ENCODE data around the gene TIAM1.

Gene TIAM1, protein sequence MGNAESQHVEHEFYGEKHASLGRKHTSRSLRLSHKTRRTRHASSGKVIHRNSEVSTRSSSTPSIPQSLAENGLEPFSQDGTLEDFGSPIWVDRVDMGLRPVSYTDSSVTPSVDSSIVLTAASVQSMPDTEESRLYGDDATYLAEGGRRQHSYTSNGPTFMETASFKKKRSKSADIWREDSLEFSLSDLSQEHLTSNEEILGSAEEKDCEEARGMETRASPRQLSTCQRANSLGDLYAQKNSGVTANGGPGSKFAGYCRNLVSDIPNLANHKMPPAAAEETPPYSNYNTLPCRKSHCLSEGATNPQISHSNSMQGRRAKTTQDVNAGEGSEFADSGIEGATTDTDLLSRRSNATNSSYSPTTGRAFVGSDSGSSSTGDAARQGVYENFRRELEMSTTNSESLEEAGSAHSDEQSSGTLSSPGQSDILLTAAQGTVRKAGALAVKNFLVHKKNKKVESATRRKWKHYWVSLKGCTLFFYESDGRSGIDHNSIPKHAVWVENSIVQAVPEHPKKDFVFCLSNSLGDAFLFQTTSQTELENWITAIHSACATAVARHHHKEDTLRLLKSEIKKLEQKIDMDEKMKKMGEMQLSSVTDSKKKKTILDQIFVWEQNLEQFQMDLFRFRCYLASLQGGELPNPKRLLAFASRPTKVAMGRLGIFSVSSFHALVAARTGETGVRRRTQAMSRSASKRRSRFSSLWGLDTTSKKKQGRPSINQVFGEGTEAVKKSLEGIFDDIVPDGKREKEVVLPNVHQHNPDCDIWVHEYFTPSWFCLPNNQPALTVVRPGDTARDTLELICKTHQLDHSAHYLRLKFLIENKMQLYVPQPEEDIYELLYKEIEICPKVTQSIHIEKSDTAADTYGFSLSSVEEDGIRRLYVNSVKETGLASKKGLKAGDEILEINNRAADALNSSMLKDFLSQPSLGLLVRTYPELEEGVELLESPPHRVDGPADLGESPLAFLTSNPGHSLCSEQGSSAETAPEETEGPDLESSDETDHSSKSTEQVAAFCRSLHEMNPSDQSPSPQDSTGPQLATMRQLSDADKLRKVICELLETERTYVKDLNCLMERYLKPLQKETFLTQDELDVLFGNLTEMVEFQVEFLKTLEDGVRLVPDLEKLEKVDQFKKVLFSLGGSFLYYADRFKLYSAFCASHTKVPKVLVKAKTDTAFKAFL (N-terminal part only)

DNA sequence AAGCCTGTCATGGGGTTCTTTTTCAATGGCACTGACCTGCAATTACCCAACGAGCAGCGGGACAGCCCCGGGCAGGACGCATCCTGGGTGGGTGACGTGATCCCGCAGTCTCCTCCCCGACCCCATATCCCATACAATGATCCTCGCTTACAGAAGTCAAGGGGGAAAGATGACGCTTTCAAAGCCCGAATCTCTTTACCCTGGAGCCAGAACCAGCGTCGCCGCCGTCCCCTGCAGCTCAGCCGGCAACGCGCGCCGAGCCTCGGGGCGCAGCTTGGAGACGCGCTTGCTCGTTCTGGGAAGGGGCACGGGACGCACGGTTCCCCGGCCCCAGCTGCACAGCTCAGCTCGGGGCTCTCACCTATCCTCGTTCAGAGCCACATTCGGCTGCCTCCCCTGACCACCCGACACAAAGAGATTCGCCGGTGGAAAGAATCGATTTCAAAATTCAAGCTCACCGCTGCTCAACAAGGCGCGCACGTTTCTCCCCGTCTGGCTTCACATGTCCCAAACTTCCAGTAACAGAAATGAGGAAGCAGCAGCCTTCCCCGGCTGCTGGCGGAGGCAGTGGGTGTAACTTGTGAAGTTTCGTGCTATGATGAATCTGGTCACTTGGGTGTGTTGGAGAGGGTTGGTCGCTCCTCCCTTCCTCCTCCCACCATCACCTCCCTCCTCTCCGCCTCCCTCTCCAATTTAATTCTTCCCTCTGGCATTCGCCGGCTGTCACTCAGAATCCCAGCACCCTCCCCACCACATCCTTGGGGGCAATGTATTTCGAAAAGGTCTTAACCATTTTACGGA lies at the start of gene TIAM1:
Gene TIAM1, minus strand, starts transcription at position 582 of the 801 bp plus-strand sequence. CDS start 77,289 bp downstream, outside the sequence.
- peak; percentile 30 for DNase-seq

DNA sequence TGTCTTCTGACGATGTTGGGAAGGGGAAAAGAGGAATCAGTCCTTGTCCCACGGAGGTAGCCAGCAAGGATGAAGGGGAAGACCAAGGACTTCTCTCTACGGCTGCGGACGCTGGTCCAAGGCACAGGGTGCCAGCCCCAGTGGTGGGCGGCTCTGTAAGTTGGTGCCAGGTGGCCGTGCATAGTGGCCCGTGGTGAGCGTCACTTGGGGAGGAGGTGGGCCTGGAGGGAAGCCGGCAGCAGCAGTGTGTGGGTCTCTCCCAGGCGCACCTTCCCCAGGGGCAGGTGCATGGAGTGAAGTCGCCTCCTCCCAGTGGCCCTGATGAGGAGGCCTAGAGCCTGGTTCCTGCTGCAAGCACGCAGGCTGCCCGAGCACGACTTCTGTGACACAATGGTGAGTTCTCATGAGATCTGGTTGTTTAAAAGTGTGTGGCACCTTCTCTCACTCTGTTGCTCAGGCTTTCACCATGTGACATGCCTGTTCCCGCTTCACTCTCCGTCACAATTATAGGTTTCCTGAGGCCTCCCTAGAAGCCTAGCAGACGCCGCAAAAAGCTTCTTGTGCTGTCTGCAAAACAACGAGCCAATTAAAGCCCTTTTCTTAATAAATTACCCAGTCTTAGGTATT lies 43.6 kb upstream of the TIAM1 start:
- no peak for DNase-seq

DNA sequence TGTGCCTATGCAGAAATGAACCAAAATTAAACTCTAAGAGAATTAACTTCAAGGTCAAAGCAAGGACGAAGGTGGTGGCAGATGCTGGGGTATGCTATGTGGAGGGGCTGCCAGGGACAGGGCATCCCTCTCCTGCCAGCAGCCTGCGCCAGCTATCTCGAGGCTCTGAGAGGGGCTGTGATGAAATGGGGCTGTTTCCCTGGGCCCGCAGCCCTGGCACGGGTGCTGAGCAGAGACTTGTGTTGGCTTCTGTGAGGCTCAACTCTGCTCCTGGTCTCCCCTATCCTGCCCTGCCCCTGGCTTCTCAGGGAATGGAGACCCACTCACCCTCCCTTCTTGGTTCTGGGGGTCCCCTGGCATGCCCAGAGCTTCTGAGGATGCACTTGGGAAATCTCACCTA lies 41.9 kb upstream of the TIAM1 start:
- no peak for DNase-seq

DNA sequence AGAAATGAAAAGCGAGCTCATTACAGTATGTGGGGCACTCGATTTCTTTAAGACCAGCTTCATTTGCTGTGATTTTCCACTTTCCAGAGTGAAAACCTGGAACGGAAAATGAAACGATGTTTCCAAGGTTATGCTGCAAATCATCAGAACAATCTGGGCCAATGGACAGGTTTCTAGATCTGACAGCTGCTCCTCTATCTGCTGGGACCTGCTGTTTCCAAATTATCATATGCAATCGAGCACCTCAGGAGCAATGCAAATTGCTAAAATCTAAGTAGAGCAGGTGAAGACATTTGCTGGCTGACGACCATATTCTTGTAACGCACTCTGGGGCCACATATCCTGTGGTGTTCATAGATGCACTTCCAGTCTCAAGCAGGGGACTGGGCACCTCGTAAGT lies 39.7 kb upstream of the TIAM1 start:
- DNase-seq, result no peak

DNA sequence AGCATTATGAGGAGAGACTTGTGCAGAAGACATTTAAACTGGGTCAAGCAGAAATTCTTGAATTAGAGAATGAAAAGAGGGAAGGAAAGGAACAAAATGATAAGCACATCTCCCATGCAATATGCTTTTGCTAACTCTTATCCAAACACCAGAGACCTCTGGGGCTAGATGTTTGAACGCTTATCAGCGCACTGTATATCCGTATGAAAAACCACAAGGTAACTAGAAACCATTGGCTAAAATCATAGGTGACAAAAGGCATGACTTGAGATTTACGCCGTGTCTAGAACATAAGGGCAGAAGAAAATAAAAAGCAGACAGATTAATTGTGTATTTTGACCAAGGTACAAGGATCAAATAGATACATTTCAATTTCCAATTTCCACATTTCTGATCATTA lies 38.0 kb upstream of the TIAM1 start:
- DNase-seq, result no peak

DNA sequence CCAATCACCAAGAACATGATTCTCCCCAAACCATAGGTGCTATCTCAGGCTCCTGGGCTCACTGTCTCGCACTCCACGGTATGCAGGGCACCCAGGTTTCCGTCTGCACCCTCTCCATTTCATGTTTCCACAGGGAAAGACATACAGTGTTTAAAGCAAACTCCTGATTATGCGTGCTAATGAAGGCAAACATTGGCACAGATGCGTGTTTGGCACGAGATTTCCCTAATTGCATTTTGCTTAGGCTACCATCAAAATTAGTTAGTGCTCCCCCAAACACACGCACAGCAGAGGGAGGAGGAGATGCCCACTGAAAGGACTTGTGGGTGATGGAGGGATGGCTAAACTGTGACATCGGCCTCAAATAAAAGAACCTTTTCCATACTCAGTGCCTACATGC lies 32.2 kb upstream of the TIAM1 start:
- no peak for DNase-seq

DNA sequence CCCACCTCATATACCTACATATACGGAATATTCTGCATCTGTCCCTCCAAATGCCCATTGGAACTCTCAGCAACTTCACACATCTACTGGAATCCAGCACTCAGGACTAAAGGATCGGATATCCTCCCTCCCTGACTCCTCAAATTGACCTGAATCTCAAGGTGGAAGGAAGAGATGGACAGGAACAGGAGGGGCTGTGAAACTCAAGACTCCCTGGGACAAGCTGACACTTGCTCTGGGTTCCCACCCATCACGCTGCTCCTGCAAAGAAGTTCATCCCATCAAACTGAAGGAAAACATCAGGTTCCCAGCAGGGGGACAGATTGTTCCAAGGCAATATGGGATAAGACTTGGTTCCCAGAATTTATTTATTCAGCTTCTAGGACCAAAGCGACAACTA lies 30.3 kb upstream of the TIAM1 start:
- DNase-seq, result no peak

DNA sequence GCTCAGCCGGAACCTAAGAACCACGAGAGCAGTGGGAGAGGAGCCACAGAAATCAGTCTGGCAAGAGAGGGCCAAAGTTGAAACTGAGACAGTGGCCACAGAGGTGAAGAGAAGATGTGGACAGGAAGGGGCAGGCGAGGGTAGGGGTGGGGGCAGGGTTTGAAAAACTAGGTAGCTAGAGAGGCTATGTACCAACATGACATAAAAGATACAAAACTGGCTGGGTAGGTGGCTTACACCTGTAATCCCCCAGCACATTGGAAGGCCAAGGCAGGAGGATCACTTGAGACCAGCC lies 28.4 kb upstream of the TIAM1 start:
- no peak for DNase-seq

DNA sequence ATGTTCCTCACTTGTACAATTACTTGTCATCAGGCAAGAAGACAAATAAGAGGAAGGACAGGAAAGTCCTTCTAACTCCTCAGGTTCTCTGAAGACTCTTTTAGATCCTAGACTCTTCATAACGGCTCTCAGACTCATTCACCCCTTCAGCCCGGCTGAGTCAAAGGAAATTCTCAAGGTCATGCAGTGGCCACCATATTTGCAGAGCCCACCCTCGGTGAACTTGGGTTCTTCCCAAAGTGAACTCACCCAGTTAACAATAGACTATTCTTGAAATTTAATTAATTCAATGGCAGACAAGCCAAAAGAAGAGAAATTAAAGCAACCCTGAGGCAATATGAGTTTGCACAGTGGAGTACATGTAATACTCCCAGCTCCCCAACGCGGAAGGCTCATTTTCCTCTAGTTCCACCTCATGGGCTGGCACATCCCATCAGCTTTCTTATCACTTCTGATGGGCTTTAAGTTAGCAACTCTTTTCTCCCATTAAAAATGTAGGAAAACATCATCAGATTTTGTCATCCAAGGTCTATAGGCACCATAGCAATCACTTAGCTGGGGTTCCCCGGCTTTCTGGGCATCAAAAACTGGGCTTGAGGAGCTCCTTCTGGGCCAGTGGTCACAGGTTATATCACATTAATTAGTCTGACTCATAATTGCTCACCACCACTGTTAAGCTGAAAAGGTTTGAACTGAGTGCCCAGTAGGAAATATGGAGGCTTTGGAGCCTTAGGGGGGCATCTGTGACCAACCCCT lies 27.8 kb upstream of the TIAM1 start:
- no peak for DNase-seq

DNA sequence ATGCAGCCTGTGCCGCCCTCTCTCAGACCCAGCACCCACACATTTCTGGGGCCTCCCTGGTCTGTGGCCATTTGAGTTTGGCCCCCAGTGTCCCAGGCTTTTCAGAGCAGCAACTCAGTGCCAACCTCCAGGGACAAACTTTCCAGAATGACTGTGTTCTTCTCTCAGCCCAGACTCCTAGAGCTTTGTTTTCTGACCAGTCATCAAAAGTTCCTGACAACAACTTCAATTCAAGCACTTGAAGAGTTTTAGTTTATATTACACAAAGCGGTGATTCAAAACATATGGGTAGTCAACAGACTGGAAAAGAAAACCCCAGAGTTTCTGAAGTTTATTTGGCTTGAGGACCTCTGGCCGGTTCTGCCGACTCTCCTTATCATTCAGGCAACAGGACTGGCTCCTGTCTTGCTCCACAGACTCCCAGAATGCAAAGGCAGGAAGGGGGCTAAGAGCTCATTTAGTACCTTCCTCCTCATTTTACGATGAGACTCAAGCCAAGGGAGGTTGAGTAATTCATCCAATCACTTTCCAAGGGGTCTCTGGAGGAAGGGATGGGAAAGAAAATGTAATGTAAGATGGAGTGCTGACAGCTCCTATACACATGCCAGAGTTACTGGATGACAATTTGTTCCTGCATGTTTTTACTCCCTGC lies 27.0 kb upstream of the TIAM1 start:
- DNase-seq, result no peak

DNA sequence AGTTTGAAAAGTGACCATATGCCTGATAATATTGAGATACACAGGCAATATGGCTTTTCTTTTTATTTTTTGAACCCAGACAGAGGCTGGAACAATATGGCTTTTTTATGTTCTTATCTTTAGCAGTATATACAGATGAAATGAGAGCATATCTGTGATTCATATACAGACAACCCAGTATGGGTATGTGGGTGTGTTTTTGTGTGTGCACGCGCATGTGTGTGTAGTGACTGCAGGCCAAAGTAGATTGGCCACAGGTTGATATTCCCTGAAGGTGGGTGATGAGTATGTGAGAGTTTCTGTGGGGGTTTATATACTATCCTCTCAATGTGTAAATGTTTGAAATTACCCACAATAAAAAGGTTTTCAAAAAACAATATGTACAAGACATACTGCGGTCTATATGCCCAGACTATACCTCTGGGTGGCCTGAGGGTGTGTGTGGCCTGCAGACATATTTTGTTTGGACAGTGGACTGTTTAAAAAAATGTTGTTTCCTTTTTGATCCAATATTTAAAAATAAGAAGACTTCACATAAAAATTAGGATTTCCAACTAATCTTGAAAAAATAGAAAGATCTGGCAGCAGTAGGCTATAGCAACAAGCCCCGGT lies 26.3 kb upstream of the TIAM1 start:
- no peak for DNase-seq

DNA sequence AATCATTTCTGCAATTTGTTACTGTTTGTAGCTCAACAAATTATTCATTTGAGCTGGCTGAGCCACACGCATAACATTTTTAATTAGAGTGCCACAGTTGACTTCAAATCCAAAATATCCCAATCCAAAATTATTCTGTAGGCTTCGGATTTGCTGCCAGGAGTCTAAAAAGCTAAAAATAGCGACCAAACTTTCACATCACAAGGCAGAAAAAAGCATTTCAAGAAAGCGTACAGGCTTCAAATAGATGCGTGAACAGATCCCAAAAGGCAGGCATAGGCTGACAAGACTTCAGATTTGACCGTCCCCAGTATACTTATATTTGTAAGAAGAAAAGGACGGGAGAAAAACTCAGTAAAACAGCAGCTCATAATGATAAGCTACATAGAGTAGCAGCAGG lies 24.3 kb upstream of the TIAM1 start:
- no peak for DNase-seq

DNA sequence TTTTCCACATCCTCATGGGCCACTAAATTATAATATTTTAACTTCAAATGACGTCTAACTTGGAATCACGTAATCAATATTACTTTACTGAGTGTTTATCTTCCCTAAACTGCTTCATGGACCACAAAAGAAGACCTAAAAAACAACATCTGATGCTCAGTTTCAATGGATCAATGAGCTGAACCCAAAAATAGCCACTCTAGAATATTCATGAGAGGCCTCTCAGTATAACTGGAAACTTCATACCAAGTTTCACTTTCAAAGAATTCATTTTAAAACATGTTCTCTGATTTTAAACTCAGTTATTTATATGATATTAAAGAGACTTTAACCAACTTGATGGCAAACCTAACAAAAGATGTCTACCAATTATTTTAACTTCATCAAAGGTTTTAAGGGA lies 23.7 kb upstream of the TIAM1 start:
- DNase-seq, result no peak

DNA sequence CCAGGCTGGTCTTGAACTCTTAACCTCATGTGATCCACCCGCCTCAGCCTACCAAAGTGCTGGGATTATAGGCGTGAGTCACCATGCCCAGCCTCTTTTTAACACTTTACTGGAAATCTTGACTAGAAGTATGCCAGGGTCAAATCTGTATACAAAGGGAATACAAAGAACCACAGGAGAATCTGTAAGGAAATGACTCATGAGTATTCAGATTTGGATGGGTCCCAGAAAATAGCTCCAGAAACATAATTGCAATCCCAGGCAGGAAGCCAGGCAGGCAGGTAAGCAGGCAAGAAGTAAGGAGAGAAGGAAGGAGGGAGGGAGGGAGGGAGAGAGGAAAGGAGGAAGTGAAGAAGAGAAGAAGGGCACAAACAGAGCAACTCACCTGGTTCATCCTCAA lies 22.8 kb upstream of the TIAM1 start:
- DNase-seq, result no peak

DNA sequence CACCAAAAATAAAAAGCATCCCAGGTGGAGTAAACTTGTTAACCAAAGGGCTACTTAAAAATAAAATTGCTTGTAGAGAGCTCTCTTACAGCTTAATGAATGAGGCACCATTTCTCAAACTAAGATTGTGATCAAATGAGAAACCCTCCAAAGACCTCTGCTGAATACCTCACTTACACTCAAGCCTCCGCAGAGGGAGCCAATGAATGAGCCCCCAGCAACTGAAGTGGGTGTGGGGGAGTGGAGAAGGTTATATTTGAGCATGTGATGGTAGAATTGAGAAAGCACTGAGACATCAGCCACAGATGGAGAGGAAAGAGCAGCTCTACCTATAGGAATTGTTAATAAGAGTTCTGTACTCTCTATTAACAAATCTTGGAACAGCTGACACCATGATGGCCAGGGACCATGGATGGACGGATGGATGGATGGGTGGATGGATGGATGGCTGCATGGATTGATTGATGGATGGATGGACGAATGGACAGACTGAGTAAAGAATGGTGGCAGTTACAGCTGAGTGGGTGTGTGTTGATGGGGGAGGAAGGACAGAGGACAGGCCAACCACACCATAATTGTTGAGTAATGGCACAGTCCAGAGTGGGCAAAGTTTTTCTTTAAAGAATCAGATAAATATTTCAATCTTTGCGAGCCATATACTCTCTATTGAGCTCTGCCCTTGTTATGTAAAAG lies 20.3 kb upstream of the TIAM1 start:
- DNase-seq, result no peak

DNA sequence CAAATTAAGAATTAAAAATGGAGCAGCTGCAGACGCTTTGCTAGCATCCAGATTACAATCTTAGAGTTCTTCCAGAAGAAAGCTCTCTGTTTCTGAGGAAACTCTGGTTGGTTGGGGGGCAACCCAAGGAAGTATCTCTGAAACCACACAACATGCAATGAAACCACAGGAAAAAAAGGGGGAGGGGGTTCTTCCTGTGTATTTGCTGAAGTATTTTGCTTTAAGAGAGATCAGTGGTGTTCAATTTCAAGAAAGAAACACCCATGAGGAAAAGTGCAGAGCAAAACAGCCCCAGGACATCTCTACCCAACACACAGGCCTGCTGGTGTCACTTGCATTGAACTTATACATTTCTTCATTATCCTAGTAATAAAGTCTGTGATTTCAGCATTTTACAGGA lies 19.7 kb upstream of the TIAM1 start:
- no peak for DNase-seq

DNA sequence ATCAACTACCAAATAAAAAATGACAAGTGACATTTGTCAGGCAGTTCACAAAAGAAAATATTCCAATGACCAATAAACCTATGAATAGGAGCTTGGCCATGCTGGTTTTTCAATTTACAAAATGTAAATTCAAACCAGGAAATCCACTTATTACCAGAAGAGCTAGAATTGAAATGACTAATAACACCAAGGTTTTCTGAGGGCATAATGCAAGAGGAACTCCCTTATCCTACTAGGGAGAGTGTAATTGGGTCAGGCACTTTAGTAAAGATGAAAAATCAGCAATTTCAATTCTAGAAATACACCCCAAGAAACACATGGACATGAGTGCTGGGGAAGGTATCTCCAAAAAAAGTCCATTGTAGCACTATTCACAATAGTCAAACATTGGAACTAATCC lies 16.7 kb upstream of the TIAM1 start:
- DNase-seq, result no peak

DNA sequence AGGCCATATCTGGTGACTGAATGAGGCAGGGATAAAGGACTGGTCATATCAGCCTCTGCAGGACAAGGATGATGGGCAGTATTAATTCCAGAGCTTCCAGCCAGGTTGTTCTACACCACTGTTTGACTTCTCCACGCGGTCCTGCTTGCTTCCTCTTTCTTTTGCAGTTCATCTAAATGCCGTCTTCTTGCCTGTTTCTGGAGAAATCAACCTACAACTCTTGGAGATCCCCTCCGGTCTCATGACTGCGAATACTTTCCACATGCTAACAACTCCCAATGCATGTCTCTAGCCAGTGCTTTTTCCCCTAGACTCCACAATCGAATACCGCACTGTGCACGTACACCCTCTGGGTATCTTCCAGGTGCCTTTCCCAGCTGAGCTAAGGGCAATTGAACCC lies 14.1 kb upstream of the TIAM1 start:
- DNase-seq, result no peak

DNA sequence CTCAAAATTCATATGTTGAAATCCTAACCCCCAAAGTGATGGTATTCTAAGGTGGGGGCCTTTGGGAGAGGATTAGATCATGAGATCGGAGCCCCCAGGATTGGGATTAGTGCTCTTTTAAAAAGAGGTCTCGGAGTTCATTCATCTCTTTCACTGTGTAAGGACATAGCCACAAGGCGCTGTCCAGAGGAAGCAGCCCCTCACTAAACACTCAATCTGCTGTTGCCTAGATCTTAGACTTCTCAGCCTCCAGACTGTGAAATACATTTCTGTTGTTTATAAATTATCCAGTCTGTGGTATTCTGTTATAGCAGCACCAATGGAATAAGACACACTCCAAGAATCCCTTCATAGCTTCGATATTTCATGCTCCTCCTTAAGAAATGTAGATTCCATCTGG lies 12.4 kb upstream of the TIAM1 start:
- no peak for DNase-seq

Data from NCI-H510A treated with DMSO at 0.1 percent for 48 hours (cell line).